ENCODE measurements around the gene ALKBH6. TPM values are rescaled to one million over a fixed set of nuclear protein-coding genes. Genes with fewer than 3 reads are reported as not detected.

Gene ALKBH6
- total RNA-seq, 1 donor from 2014 or later = 22.8 TPM

DNA sequence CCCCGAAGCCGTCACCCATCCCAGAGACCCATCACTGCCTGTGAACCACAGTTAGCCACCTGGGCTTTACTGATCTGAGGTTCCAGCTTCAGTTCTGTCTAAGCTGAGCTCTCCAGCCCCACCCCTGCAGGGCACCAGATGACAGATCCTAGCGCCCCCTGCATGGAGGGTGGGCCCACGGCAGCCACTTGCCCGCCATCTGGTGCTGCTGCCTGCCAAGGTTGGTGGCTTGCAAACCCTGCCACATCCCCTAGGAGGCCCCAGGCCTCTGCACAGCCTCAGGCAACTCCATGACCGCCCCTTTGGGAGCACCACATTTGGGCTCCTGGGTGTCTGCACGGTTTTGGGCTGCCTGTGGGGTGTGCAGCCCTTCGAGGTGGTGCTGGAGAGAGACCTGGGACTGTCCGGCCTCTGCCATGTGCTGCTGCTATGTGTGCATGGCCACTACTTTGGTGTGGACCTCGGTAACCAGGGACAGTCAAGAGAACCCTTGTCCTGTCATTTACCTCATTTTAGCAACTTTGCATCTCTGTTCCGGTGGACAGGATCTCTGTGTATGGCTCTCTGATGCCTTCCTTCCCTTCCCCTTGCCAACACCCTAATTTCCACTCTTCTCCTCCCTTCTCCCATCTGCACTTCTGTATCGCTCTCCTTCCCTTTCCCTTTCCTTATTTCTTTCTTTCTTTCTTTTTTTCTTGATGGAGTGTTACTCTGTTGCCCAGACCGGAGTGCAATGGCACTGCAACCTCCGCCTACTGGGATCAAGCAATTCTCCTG is 36.4 kb downstream of the ALKBH6 start:
- ATAC-seq = no peak
- intact Hi-C loops (cut with DNase I) = no loop called here
- no peak for DNase-seq (ENCODE audit: low spot score)

DNA sequence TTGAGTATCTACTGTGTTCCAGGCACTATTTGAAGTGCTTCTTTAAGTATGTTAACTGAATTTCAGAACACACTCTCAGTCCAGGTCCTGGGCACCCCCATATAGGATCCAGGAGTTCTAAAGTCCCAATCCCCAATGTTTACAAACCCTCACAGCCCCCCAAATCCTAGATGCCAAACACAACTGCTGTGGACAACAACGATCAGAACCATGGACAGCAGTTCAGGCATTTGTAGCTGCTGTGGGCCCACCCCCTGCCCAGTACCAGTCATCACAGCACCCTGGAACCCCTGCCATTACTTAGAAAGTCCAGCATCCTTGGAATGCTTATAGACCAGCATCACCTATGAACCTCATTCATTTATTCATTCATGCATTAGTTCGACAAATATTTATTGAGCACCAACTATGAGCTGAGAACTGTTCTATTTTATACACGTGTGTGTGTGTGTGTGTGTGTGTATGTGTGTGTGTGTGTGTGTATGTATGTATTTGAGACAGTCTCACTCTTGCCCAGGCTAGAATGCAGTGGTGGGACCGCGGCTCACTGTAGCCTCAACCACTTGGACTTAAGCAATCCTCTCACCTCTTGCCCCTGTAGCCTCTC is 38.3 kb downstream of the ALKBH6 start:
- intact Hi-C loops (cut with DNase I) = no loop called here
- no peak for DNase-seq (ENCODE audit: low spot score)
- ATAC-seq = no peak

DNA sequence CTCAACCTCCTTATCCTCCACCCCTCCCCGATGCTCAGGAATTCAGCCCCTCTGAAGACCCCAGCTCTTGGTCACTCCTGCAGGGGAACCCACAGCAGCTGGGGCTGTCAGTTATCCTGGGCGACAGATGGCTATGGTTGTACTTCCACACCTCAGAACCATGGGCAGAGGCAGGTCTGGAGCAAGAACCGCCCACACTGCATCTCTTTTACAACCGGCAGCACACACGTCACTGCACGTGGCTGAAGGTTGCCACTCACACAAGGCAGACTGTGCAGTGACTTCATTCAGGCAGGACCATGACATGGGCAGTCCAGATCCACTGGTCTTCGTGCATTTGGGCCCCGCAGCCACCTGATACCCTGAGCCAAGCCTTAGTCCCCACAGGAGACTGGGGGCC is 40.5 kb downstream of the ALKBH6 start:
- ATAC-seq = no peak
- intact Hi-C loops (cut with DNase I) = no loop called here

DNA sequence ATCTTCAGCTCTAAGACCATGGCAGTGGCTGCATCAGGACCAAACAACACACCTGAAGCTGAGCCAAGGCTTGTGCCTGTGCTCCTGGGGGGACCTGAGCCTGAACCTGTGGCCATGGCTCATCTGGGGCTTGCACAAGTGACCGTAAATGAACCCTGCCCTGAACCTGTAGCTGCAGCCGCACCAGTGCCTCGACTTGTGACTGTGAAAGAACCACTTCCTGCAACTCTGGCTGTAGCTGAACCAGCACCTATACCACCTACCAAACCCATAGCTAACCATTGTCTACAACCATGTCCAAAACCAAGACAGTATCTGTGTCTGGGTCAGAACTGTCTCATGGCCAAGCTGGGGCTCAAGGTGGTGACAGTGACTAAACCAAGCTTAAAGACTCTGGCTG is 47.2 kb downstream of the ALKBH6 start:
- no peak for ATAC-seq
- no peak for DNase-seq (ENCODE audit: low spot score)
- intact Hi-C loops (cut with DNase I) = no loop called here

More for the DNA sequence above, 40.5 kb downstream of the ALKBH6 start:
- DNase-seq (ENCODE audit: low spot score) = no peak

DNA sequence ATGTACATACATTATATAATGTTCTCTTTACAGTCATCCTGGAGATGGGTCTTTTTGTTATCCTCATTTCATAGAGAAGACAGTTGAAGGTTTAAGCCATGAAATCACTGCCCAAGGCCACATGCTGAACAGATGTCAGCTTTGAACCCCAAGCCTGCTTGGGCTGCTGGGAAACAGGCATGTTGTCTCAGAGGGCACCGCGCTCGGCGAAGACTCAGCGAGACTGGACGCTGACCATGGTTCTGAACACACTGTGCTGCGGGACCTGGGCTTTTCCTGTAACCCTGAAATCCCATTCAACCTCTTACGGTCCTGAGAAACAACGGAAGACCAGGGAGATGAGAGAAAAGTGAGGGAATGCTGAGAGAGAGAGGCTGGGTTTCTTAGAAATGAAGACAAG is 50.5 kb downstream of the ALKBH6 start:
- ATAC-seq (no peak), DNase-seq (ENCODE audit: low spot score) (no peak)
- intact Hi-C loops (cut with DNase I) = no loop called here

DNA sequence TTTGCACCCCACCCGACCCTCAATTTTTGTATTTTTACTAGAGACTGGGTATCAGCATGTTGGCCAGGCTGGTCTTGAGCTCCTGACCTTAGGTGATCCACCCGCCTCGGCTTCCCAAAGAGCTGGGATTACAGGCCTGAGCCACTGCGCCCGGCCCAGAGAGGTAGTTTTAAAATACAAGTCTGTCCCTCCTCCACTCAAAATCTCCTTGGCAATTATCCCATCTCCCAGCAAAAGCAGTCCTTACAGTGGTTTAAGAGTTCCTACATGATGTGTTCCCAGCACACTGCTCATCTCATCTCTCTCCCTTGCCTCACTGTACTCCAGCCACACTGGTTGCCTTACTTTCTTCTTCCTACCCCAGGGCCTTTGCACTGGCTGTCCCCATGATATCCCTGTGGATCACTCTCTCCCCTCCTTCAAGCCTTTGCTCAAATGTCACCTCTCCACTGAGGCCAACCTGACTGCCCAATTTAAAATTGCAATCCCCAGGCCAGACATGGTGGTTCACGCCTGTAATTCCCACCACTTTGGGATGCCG is 53.5 kb downstream of the ALKBH6 start:
- ATAC-seq (no peak), DNase-seq (ENCODE audit: low spot score) (no peak)
- intact Hi-C loops (cut with DNase I) = no loop called here

DNA sequence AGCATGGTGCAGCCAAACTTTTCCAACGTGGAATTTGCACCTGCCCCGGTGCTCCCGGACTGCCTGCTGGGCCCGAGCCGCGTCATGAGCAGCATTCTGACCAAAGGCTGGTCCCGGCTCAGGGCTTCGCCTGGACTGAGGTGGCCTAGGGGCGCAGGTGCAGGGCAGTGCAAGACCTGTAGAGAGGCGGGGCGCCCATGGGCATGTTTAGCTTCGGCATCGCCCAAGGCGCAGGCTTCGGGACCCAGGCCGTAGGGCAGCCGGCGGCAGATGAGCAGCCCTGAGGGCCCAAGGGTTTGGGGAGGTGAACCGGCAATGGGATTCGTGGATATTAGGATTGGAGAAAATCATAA is 54.1 kb downstream of the ALKBH6 start:
- intact Hi-C loops (cut with DNase I) = no loop called here
- DNase-seq (ENCODE audit: low spot score) = no peak
- peak; percentile 17 for ATAC-seq

Other genes with a start within 250 kb of the ALKBH6 start
- gene ARHGAP33, start 238.6 kb downstream of the ALKBH6 start, total RNA-seq = 26.8 TPM
- gene PRODH2, start 201.4 kb downstream of the ALKBH6 start, total RNA-seq = not detected
- not detected for gene NPHS1, start 161.7 kb downstream of the ALKBH6 start, total RNA-seq
- gene KIRREL2, start 157.3 kb downstream of the ALKBH6 start, total RNA-seq = 0.13 TPM
- 14.1 TPM for gene APLP1, start 145.6 kb downstream of the ALKBH6 start, total RNA-seq
- 39.3 TPM for gene NFKBID, start 113.7 kb downstream of the ALKBH6 start, total RNA-seq
- 14.3 TPM for gene HCST, start 111.7 kb downstream of the ALKBH6 start, total RNA-seq
- gene TYROBP, start 105.9 kb downstream of the ALKBH6 start, total RNA-seq = 104 TPM
- gene LRFN3, start 77.8 kb downstream of the ALKBH6 start, total RNA-seq = 13.1 TPM
- gene SDHAF1, start 19.0 kb downstream of the ALKBH6 start, total RNA-seq = 17.0 TPM
- gene SYNE4, start 5.4 kb downstream of the ALKBH6 start, total RNA-seq = 0.67 TPM
- 72.8 TPM for gene CLIP3, start 18.7 kb upstream of the ALKBH6 start, total RNA-seq
- 10.5 TPM for gene THAP8, start 40.1 kb upstream of the ALKBH6 start, total RNA-seq
- gene WDR62, start 40.7 kb upstream of the ALKBH6 start, total RNA-seq = 1.2 TPM
- not detected for gene OVOL3, start 96.9 kb upstream of the ALKBH6 start, total RNA-seq
- 60.5 TPM for gene POLR2I, start 100.7 kb upstream of the ALKBH6 start, total RNA-seq
- gene TBCB, start 101.3 kb upstream of the ALKBH6 start, total RNA-seq = 173 TPM
- gene CAPNS1, start 125.9 kb upstream of the ALKBH6 start, total RNA-seq = 534 TPM
- gene COX7A1, start 138.2 kb upstream of the ALKBH6 start, total RNA-seq = 71.6 TPM
- 8.5 TPM for gene ZNF565, start 200.5 kb upstream of the ALKBH6 start, total RNA-seq
- gene ZNF146, start 200.9 kb upstream of the ALKBH6 start, total RNA-seq = 52.7 TPM

All from sciatic nerve (tissue), 2 donors.